NB4 (cell line): Measurements from ENCODE around the gene CYREN.

Experiments
- MYC ChIP-seq: IDR thresholded peaks from 2 replicates; pipeline ENCODE4 v1.6.1; 2011; ENCODE audit warnings: low read depth, low read length
- TF ChIP-seq, protein P1 (sequence below): IDR thresholded peaks from one replicate; pipeline ENCODE4 v1.5.1; 2012; ENCODE audit warnings: low read depth, low read length
- TF ChIP-seq, protein P2 (sequence below): IDR thresholded peaks from 2 replicates; pipeline ENCODE4 v1.6.1; 2011; ENCODE audit warnings: low read depth, low read length

DNA sequence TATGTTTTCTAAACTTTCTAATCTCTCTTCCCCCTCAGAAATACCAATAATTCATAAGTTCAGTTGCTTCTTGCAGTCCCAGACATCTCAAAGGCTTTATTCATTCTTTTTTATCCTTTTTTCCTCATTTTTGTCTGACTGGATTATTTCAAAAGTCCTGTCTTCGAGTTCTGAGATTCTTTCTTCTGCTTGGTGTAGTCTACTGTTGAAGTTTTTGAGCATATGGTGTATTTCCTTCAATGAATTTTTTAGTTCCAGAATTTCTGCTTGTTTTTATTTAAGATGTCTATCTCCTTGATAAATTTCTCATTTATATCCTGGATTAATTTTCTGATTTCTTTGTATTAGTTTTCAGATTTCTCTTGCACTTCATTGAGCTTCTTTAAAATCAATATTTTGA is 14.2 kb downstream of the CYREN start:
- TF ChIP-seq, protein P1, sequence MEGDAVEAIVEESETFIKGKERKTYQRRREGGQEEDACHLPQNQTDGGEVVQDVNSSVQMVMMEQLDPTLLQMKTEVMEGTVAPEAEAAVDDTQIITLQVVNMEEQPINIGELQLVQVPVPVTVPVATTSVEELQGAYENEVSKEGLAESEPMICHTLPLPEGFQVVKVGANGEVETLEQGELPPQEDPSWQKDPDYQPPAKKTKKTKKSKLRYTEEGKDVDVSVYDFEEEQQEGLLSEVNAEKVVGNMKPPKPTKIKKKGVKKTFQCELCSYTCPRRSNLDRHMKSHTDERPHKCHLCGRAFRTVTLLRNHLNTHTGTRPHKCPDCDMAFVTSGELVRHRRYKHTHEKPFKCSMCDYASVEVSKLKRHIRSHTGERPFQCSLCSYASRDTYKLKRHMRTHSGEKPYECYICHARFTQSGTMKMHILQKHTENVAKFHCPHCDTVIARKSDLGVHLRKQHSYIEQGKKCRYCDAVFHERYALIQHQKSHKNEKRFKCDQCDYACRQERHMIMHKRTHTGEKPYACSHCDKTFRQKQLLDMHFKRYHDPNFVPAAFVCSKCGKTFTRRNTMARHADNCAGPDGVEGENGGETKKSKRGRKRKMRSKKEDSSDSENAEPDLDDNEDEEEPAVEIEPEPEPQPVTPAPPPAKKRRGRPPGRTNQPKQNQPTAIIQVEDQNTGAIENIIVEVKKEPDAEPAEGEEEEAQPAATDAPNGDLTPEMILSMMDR = no peak
- no peak for TF ChIP-seq MYC
- TF ChIP-seq, protein P2, sequence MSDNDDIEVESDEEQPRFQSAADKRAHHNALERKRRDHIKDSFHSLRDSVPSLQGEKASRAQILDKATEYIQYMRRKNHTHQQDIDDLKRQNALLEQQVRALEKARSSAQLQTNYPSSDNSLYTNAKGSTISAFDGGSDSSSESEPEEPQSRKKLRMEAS = no peak
